Gastroesophageal sphincter (tissue), 4 donors: ENCODE results near the gene EPM2A. TPM values are rescaled to one million over a fixed set of nuclear protein-coding genes. Genes with fewer than 3 reads are reported as not detected.

Experiments used
- ATAC-seq: fragments of 150-250 bp; one replicate; pipeline ENCODE4 v1.9.1; 2016; ENCODE audit warnings: mild to moderate bottlenecking, moderate library complexity
- H3K27ac ChIP-seq, 4 donors: fragments of 200-600 bp; sonication (generic) in 3 of 4; 1 replicate in 3 of 4; 2 replicates in 1 of 4; pipeline ENCODE4 v1.5.1; 2016 to 2019
- H3K27me3 ChIP-seq: fragments of 200-600 bp; sonication (generic); one replicate; pipeline ENCODE4 v1.5.1; 2019
- H3K36me3 ChIP-seq, 2 donors: fragments of 200-600 bp; sonication (generic); one replicate each; pipeline ENCODE4 v1.5.1; 2019; ENCODE audit warnings: control low read depth in 1 of 2
- H3K4me1 ChIP-seq, 3 donors: fragments of 200-600 bp; sonication (generic); 1 replicate in 2 of 3; 2 replicates in 1 of 3; pipeline ENCODE4 v1.5.1; 2016 to 2019; ENCODE audit warnings: control low read depth in 2 of 3
- H3K4me3 ChIP-seq, 2 donors: fragments of 200-600 bp; sonication (generic); one replicate each; pipeline ENCODE4 v1.5.1; 2019; ENCODE audit warnings: mild to moderate bottlenecking in 1 of 2, moderate library complexity in 1 of 2
- H3K9me3 ChIP-seq, 3 donors: fragments of 200-600 bp; sonication (generic); one replicate each; pipeline ENCODE4 v1.5.1; 2017 to 2019; ENCODE audit warnings: control low read depth in 2 of 3
- EP300 ChIP-seq: sonication (generic); formaldehyde crosslinking; IDR thresholded peaks from one replicate; pipeline ENCODE4 v1.6.1; 2017; ENCODE audit warnings: antibody characterized with exemption, mild to moderate bottlenecking
- POLR2A ChIP-seq, 2 donors: fragments of 450-650 bp; IDR thresholded peaks; one replicate each; pipeline ENCODE4 v1.6.1; 2017; ENCODE audit warnings: antibody characterized with exemption in 2 of 2, mild to moderate bottlenecking in 2 of 2, moderate library complexity in 1 of 2
- POLR2AphosphoS5 ChIP-seq: sonication (generic); formaldehyde crosslinking; IDR thresholded peaks from one replicate; pipeline ENCODE4 v1.6.1; 2017; ENCODE audit warnings: antibody characterized with exemption
- WGBS, 2 donors: methylation state at CpG; one replicate each; pipeline ENCODE4 v1.1.5; 2018; ENCODE audit warnings: low coverage in 1 of 2; 5-methylcytosine and 5-hydroxymethylcytosine counted together
- total RNA-seq, 4 donors: library from RNA; depleted of rRNA; stranded (reverse); fragments of >200 nt; gene quantifications; one replicate each; pipeline ENCODE4 v1.1.0, GENCODE V29; 2016
- TF ChIP-seq, protein P1 (sequence below), 4 experiments: fragments of 200-600 bp in 2 of 4; fragments of 450-650 bp in 2 of 4; sonication (generic) in 1 of 4; IDR thresholded peaks; one replicate each; pipeline ENCODE4 v1.5.1; 2017 to 2019; ENCODE audit warnings: antibody characterized with exemption in 4 of 4, mild to moderate bottlenecking in 2 of 4, moderate library complexity in 2 of 4

EPM2A gene
- total RNA-seq, 4 donors from 2014 or later: 53.7 to 83.7 (median 77.1) TPM

DNA sequence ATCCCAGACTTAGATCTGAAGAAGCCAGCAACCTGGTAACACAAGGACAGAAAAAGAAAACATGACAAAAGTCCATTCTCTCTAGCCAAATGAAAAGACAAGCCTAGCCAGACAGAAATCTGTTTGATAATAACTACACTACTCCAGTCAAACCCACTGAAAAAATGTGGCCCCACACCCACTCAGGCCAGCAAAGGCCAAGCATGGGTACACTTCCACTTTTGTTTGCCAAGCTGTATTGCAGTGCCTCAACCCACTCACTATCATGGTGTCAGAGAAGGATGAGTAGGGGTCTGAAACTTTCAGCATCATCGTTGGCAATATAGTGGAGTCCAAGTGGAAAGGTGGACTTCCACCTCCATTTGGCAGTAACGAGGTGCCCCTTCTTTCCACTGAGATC lies 45.8 kb downstream of the EPM2A start:
- Histone ChIP-seq H3K36me3 (peaks cover 0 to 15% of the 10 kb centered on the region in 2 donors), H3K4me1 (peaks cover 0 to 7% (median 0%) of the 10 kb centered on the region in 3 donors), H3K9me3 (no peaks in the 10 kb centered on the region), H3K4me3 (no peak overlapping the region), H3K27ac (no peak overlapping the region), H3K27me3 (no peaks in the 10 kb centered on the region)
- TF ChIP-seq POLR2A (IDR thresholded peaks at IDR 0.05): no peak
- TF ChIP-seq, protein P1, sequence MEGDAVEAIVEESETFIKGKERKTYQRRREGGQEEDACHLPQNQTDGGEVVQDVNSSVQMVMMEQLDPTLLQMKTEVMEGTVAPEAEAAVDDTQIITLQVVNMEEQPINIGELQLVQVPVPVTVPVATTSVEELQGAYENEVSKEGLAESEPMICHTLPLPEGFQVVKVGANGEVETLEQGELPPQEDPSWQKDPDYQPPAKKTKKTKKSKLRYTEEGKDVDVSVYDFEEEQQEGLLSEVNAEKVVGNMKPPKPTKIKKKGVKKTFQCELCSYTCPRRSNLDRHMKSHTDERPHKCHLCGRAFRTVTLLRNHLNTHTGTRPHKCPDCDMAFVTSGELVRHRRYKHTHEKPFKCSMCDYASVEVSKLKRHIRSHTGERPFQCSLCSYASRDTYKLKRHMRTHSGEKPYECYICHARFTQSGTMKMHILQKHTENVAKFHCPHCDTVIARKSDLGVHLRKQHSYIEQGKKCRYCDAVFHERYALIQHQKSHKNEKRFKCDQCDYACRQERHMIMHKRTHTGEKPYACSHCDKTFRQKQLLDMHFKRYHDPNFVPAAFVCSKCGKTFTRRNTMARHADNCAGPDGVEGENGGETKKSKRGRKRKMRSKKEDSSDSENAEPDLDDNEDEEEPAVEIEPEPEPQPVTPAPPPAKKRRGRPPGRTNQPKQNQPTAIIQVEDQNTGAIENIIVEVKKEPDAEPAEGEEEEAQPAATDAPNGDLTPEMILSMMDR (IDR thresholded peaks at IDR 0.05): no peak
- TF ChIP-seq EP300: no peak
- TF ChIP-seq POLR2AphosphoS5: no peak
- ATAC-seq: no peak
- WGBS, 2 donors: 100% methylated on average over 1 of the region's 2 CpGs; no CpG with 5 or more reads in 1 of the 2 donors

DNA sequence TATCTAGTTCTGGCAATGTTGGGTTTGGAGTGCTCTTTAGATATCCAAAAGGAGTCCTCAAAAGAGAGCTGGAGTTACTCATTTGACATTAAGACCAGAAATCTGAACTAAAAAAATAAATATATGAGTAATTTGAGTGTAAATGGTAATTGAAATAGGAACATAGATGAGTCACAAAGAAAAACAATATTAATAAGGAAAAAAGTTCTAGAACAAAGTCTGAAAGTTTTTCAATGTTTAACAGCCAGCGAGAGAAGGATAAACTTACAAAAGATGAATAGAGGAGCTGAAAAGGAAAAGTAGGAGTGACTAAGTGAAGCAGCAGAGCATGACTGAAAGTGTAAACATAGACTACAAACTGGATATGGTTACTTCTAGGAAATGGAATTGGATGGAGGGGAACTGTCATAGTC lies 46.8 kb downstream of the EPM2A start:
- H3K27ac ChIP-seq: no peak overlapping the region
- no peak for ATAC-seq
- TF ChIP-seq POLR2AphosphoS5 (no peak), POLR2A (IDR thresholded peaks at IDR 0.05) (no peak), EP300 (no peak)
- TF ChIP-seq, protein P1 (IDR thresholded peaks at IDR 0.05): no peak
- H3K4me3 ChIP-seq: no peak overlapping the region
- H3K27me3 ChIP-seq: no peaks in the 10 kb centered on the region
- peaks cover 0 to 7% (median 0%) of the 10 kb centered on the region in 3 donors for H3K4me1 ChIP-seq
- peaks cover 0 to 25% of the 10 kb centered on the region in 2 donors for H3K36me3 ChIP-seq
- H3K9me3 ChIP-seq: no peaks in the 10 kb centered on the region
- WGBS, 2 donors: 7 to 19% methylated on average over 1 of the region's 1 CpG

DNA sequence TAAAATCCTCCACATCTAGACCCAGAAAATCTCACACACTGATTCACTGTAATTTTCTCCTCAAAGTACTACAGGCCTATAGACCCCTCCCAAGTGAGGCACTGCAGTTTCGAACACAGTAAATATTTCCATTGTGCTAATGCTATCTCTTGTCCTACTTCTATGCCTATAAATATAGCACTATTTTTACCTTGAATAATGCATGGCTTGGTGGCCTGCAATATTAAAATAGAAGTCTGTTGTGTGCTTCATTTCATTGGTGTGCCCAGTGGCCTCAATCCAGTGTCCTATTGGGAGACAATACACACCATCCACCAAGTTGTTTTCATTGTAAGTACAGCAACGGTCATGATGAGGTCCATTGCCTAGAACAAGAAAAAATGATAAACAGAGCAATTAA lies 49.4 kb downstream of the EPM2A start:
- TF ChIP-seq POLR2A (IDR thresholded peaks at IDR 0.05) (no peak), POLR2AphosphoS5 (no peak), EP300 (no peak)
- TF ChIP-seq, protein P1 (IDR thresholded peaks at IDR 0.05): no peak
- Histone ChIP-seq H3K27me3 (no peaks in the 10 kb centered on the region), H3K36me3 (peaks cover 0 to 42% of the 10 kb centered on the region in 2 donors)

DNA sequence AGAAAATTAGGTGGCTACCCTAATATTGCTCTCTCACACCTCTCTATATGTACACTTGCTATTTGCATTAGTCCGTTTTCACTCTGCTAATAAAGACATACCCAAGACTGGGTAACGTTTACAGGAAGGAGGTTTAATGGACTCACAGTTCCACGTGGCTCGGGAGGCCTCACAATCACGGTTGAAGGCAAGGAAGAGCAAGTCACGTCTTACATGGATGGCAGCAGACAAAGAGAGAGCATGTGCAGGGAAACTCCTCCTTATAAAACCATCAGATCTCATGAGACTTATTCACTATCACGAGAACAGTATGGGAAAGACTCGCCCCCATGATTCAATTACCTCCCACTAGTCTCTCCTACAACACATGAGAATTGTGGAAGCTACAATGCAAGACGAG lies 53.4 kb downstream of the EPM2A start:
- H3K4me1 ChIP-seq: no peaks in the 10 kb centered on the region
- no peak overlapping the region for H3K4me3 ChIP-seq
- no peak overlapping the region for H3K27ac ChIP-seq
- TF ChIP-seq EP300 (no peak), POLR2AphosphoS5 (no peak), POLR2A (IDR thresholded peaks at IDR 0.05) (no peak)
- TF ChIP-seq, protein P1 (IDR thresholded peaks at IDR 0.05): no peak
- H3K27me3 ChIP-seq: no peaks in the 10 kb centered on the region
- WGBS, 2 donors: 73 to 74% methylated on average over 3 to 7 of the region's 9 CpGs
- peaks cover 0 to 59% of the 10 kb centered on the region in 2 donors for H3K36me3 ChIP-seq
- ATAC-seq: no peak
- H3K9me3 ChIP-seq: peaks cover 0 to 6% (median 0%) of the 10 kb centered on the region in 3 donors

More for the DNA sequence above, 49.4 kb downstream of the EPM2A start:
- no peaks in the 10 kb centered on the region for H3K9me3 ChIP-seq
- WGBS, 2 donors: 53 to 57% methylated on average over 2 of the region's 2 CpGs
- H3K4me3 ChIP-seq: no peak overlapping the region
- H3K4me1 ChIP-seq: peaks cover 0 to 7% (median 0%) of the 10 kb centered on the region in 3 donors
- no peak for ATAC-seq
- no peak overlapping the region for H3K27ac ChIP-seq

DNA sequence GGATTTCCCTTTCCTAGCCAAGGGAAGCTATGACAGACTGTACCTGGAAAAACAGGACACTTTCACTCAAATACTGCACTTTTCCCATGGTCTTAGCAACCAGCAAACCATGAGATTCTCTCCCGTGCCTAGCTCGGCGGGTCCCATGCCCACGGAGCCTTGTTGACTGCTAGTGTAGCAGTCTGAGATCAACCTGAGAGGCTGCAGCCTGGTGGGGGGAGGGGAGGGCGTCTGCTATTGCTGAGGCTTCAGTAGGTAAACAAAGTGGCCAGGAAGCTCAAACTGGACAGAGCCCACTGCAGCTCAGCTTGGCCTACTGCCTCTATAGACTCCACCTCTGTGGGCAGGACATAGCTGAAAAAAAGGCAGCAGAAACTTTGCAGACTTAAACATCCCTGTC lies 61.8 kb downstream of the EPM2A start:
- peaks cover 0 to 22% (median 6%) of the 10 kb centered on the region in 3 donors for H3K4me1 ChIP-seq
- no peak overlapping the region for H3K4me3 ChIP-seq
- no peak overlapping the region for H3K27ac ChIP-seq
- H3K36me3 ChIP-seq: peaks cover 0 to 10% of the 10 kb centered on the region in 2 donors
- H3K27me3 ChIP-seq: no peaks in the 10 kb centered on the region
- H3K9me3 ChIP-seq: peaks cover 0 to 6% (median 0%) of the 10 kb centered on the region in 3 donors
- ATAC-seq: no peak
- TF ChIP-seq EP300: no peak
- TF ChIP-seq POLR2AphosphoS5: no peak
- TF ChIP-seq, protein P1 (IDR thresholded peaks at IDR 0.05): no peak
- no peak for TF ChIP-seq POLR2A (IDR thresholded peaks at IDR 0.05)
- 90% methylated on average over 4 of the region's 5 CpGs; no CpG with 5 or more reads in 1 of the 2 donors for whole genome bisulfite sequencing, 2 donors
